NCI-H1694 (cell line): Measurements from ENCODE around the gene TAF8.

ENCODE experiments used
- DNase-seq: peaks from one replicate; lab custom pipeline; 2025; lab: John Stamatoyannopoulos, UW

Gene TAF8

GRCh38 chr6:42059743-42060142 lies 9.4 kb downstream of the TAF8 start:
- DNase-seq: no peak

GRCh38 chr6:42066156-42066675 lies 15.9 kb downstream of the TAF8 start:
- no peak for DNase-seq

- DNase-seq: no peak
Observed at GRCh38 chr6:42068173-42068572, 17.8 kb downstream of the TAF8 start.

GRCh38 chr6:42068872-42069522 lies 18.7 kb downstream of the TAF8 start:
- no peak for DNase-seq

GRCh38 chr6:42071881-42072583 lies 21.7 kb downstream of the TAF8 start:
- DNase-seq: no peak

GRCh38 chr6:42073287-42073686 lies 23.0 kb downstream of the TAF8 start:
- no peak for DNase-seq

GRCh38 chr6:42075159-42075838 lies 25.0 kb downstream of the TAF8 start:
- DNase-seq: peak; percentile 49

- no peak for DNase-seq
Observed at GRCh38 chr6:42078386-42078785, 28.1 kb downstream of the TAF8 start.

- DNase-seq: no peak
Observed at GRCh38 chr6:42079941-42080464, 29.7 kb downstream of the TAF8 start.

GRCh38 chr6:42083530-42083929 lies 33.2 kb downstream of the TAF8 start:
- no peak for DNase-seq

GRCh38 chr6:42084889-42085288 lies 34.6 kb downstream of the TAF8 start:
- DNase-seq: no peak

- DNase-seq: no peak
Observed at GRCh38 chr6:42086046-42087035, 36.0 kb downstream of the TAF8 start.

- no peak for DNase-seq
Observed at GRCh38 chr6:42088101-42088591, 37.8 kb downstream of the TAF8 start.

- DNase-seq: no peak
Observed at GRCh38 chr6:42090819-42091717, 40.7 kb downstream of the TAF8 start.

- DNase-seq: no peak
Observed at GRCh38 chr6:42091718-42092023, 41.3 kb downstream of the TAF8 start.

- no peak for DNase-seq
Observed at GRCh38 chr6:42093582-42094329, 43.4 kb downstream of the TAF8 start.

GRCh38 chr6:42095094-42095493 lies 44.8 kb downstream of the TAF8 start:
- DNase-seq: no peak

- DNase-seq: no peak
Observed at GRCh38 chr6:42095776-42096541, 45.6 kb downstream of the TAF8 start.
